ENCODE data around the gene PLCB1.

- TF ChIP-seq CTCF (IDR thresholded peaks at IDR 0.05; ENCODE audit: low read length) (no peak), EZH2 (IDR thresholded peaks at IDR 0.05; ENCODE audit: borderline replicate concordance, low read length) (no peak)
Observed at GRCh38 chr20:8362457-8362856, 230.4 kb downstream of the PLCB1 start.
